HG02981 (cell line): ENCODE data around the gene GSG1L.

Experiments
- ATAC-seq: cut with Tn5 transposase; IDR thresholded peaks from one replicate; pipeline ENCODE4 v1.9.1; 2021; ENCODE audit warnings: mild to moderate bottlenecking, moderate library complexity; ENCODE audit not compliant: unreplicated experiment

Gene GSG1L

DNA sequence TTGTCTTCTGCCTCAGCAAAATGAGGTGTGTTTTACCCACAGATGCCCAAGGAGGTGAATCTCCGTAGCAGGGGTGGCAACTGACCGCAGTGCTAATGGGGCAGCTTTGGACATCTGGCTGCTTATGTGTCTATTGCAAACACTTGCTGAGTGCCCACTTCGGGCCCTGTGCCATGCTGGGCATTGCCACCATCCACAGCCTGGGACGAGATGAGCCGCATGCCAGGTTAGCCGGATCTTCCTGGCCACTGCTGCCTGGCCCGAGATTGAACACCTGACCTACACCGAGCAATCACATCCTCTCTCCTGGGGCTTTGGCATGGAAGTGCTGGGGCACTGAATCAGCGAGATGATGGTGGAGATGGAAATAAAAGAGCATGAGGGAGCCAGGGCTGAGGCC lies 238.7 kb downstream of the GSG1L start:
- ATAC-seq = no peak

DNA sequence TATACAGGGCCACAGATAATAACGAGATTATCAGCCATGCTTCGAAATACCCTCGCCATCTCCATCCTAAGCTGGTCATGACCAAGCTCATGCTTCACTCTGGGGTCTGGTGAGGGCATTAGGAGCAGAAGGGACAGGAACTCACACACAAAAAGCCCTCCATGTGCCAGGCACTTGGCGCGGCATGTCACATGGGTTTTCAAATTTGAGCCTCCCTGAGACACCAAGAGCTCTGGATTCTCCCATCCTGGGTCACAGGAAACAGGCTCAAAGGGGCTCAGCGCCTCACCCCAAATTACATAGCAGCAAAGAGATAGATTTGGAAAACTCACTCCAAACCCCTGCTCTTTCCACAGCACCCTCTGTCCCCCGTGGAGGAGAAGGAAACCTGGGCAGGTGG lies 239.5 kb downstream of the GSG1L start:
- ATAC-seq = no peak

- ATAC-seq = no peak
These were observed 240.1 kb downstream of the GSG1L start for GRCh38 chr16:27823421-27823820.

- ATAC-seq = no peak
These were observed 240.5 kb downstream of the GSG1L start for GRCh38 chr16:27822996-27823395.

DNA sequence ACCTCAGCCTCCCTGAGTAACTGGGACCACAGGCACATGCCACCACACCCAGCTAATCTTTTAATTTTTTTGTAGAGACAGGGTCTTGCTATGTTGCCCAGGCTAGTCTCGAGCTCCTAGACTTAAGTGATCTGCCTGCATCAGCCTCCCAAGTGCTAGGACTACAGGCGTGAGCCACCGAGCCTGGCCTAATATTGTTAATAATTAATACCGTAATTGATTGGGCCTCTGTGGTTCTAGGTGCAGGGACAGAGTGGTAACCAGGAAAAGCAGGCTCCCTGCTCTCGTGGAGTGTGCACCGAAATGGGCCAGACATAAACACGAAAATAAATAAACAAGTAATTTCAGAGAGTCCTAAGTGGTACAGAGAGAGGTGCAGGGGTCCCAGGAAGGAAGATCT lies 241.0 kb downstream of the GSG1L start:
- no peak for ATAC-seq

GRCh38 chr16:27820646-27821345 lies 242.7 kb downstream of the GSG1L start:
- ATAC-seq = no peak

GRCh38 chr16:27819881-27820610 lies 243.5 kb downstream of the GSG1L start:
- ATAC-seq = no peak

- ATAC-seq = no peak
These were observed 244.2 kb downstream of the GSG1L start for GRCh38 chr16:27819356-27819755.

GRCh38 chr16:27818246-27818645 lies 245.3 kb downstream of the GSG1L start:
- ATAC-seq = no peak

DNA sequence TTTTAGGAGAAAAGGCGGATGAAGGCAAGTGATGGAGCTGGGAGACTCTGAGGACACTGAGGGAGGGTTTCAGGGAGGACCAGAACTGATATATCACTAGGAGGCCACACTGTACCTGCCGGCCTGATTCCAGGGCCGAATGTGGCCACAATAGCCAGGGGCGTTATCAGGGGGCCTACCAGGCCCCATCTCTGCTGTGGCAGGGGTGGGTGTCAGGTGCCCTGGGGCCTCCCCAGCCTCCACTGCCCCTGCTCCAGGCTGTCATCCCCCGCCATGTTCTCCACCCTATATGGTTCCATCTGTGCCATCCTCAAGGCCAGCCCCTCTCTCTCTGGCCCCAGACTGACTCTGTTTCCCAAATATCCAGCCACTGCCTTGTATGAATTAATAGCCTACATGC lies 246.5 kb downstream of the GSG1L start:
- no peak for ATAC-seq

GRCh38 chr16:27816561-27816960 lies 247.0 kb downstream of the GSG1L start:
- ATAC-seq = no peak

GRCh38 chr16:27813591-27813990 lies 249.9 kb downstream of the GSG1L start:
- ATAC-seq = no peak

DNA sequence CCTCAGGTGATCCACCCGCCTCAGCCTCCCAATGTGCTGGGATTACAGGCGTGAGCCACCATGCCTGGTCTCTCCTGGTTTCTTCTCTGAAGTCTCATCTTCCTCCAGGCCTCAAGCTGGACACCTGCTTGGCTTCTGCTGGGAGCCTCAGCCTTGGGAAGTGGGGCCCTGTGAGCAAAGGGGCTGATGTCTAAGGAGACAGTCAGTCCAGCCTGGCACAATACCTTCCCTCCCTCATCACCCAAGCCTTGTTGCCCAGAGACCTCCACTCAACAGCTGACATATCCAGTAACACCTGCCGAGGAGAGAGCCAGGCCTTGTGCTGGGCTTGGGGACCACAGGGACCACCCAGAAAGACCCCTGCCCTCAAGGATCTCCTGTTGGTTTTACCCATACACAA lies 251.6 kb downstream of the GSG1L start:
- no peak for ATAC-seq

- ATAC-seq = no peak
These were observed 256.5 kb downstream of the GSG1L start for GRCh38 chr16:27806986-27807385.

DNA sequence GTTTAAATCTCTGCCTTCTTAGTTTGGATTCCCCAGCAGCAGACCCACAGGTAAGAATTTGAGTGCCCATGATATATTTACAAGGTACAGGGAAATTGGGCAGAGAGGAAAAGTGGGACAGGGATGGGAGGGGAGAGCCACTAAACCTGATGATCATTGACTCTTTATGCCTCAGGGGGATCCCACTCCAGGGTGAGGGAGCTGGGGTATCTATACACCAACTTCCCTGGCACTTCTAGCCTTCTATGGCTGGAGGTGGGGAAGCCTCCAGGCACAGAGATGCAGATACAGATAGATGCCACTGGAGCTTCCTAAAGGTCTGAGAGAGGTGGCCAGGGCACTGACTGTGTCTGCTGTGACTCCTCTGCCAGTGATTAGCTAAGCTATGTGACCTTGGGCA lies 257.1 kb downstream of the GSG1L start:
- ATAC-seq = no peak

DNA sequence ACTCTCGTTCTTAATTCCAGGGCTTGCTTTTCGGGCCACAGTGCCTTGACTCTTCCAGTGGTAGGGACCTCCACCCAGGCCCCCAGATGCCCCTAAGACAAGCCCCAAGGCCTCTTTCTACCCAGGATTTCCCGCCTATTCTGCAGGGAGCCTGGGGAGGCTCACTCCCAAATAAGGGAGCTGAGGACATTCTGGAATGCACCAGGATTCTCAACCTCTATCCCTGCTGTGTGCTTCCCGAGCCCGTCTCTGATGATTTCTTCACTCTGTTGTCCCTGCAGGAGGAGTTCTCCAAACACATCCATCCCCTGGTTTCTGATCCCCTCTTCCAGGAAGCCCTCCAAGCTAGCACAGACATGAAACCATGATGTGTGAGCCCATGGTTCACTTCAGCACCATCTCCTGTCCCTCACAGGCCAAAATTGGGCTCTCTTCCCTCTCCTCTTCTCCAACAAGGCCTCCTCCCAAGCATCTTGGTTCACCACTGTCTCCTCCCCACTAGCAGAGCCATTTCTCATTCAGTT lies 257.6 kb downstream of the GSG1L start:
- no peak for ATAC-seq

DNA sequence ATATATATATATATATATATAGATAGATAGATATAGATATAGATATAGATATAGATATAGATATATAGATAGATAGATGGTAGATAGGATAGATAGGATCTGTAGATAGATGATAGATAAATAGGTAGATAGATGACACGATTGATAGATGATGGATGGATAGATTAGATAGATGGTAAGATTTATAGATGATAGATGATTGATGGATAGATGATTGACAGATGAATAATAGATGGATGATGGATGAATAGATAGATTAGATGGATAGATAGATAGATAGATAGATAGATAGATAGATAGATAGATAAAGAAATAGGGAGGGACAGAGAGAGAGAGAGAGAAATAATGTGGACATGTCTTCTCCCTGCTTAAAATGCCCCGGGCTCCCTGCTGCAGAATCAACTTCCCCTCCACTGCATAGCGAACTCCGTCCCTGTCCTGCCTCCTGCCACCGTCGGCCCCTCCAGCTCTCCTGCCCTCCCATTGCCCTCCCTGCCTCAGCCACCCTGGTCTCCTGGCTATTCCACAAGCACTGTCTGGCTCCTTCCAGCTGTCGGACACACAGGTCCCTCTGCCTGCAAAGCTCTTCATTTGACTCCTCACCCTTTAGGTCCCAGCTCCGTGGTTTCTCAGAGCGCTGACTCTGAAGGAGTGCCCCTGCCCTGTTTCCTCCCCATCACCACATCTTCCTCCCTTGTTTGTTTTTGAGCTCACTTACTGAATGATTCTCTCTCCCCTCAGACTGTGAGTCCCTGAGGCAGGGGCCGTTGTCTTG lies 259.6 kb downstream of the GSG1L start:
- no peak for ATAC-seq

GRCh38 chr16:27802664-27803439 lies 260.7 kb downstream of the GSG1L start:
- no peak for ATAC-seq

DNA sequence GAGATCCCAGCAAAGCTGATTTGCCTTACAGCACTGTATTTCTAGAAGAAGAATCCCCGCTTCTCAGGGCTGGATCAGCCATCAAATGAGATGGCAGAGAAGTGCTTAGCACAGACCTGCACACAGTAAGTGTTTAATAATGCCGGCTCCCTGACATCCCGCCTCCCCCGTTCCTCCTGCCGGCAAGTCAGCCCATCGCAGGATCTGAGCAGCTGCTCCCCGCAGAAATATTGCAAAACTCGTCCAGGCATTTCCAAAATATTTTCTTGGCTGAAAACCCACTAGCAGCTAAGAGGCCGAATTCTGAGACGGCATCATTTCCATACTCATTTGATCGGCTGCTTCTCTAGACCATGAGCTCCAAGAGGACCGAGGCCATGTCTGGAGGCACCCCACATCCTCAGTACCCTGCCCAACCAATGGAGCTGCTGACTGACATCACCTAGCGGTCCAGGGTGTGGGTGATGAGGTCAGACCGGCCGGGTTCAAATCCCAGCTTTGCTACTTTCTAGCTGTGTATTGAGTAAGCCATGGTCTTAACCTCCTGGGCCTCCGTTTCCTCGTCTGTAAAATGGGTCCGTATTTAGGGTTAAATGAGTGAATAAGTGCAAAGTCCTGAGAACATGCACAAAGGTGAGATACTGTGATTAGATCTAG lies 262.1 kb downstream of the GSG1L start:
- no peak for ATAC-seq

GRCh38 chr16:27800817-27801216 lies 262.7 kb downstream of the GSG1L start:
- no peak for ATAC-seq
